Measurements from ENCODE around the gene FNDC3B.

Gene FNDC3B

GRCh38 chr3:172309741-172310427 is 270.5 kb downstream of the FNDC3B start:
- H2AFZ ChIP-seq (ENCODE audit: low read depth, low read length), result no peak overlapping the region
- H3K27me3 ChIP-seq (ENCODE audit: low read depth, low read length), result no peaks in the 10 kb centered on the region
- no peak overlapping the region for H3K9ac ChIP-seq (ENCODE audit: low read length)
- no peaks in the 10 kb centered on the region for H3K4me1 ChIP-seq (ENCODE audit: low read length)
- H3K9me3 ChIP-seq (ENCODE audit: insufficient read depth, low read length), result no peaks in the 10 kb centered on the region
- TF ChIP-seq EZH2phosphoT487 (IDR thresholded peaks at IDR 0.05; ENCODE audit: low read depth), result no peak
- TF ChIP-seq CTCF (IDR thresholded peaks at IDR 0.05; ENCODE audit: low read depth, low read length), result no peak
- H3K36me3 ChIP-seq (replicated peaks; ENCODE audit: low read depth, low read length), result no peaks in the 10 kb centered on the region
- H3K79me2 ChIP-seq (ENCODE audit: low read length), result no peaks in the 10 kb centered on the region
- H3K27ac ChIP-seq (ENCODE audit: low read length), result no peak overlapping the region
- no peaks in the 10 kb centered on the region for H4K20me1 ChIP-seq (ENCODE audit: insufficient read depth, low read length)
- no peak overlapping the region for H3K4me3 ChIP-seq (ENCODE audit: low read length)
- H3K4me2 ChIP-seq (ENCODE audit: low read length), result no peak overlapping the region

- Histone ChIP-seq H3K4me3 (ENCODE audit: low read length) (no peak overlapping the region), H4K20me1 (ENCODE audit: insufficient read depth, low read length) (no peaks in the 10 kb centered on the region), H3K4me2 (ENCODE audit: low read length) (no peak overlapping the region), H3K36me3 (replicated peaks; ENCODE audit: low read depth, low read length) (no peaks in the 10 kb centered on the region), H3K27ac (ENCODE audit: low read length) (no peak overlapping the region), H3K79me2 (ENCODE audit: low read length) (no peaks in the 10 kb centered on the region), H3K9me3 (ENCODE audit: insufficient read depth, low read length) (no peaks in the 10 kb centered on the region), H3K4me1 (ENCODE audit: low read length) (no peaks in the 10 kb centered on the region), H2AFZ (ENCODE audit: low read depth, low read length) (no peak overlapping the region), H3K27me3 (ENCODE audit: low read depth, low read length) (no peaks in the 10 kb centered on the region), H3K9ac (ENCODE audit: low read length) (no peak overlapping the region)
- TF ChIP-seq EZH2phosphoT487 (IDR thresholded peaks at IDR 0.05; ENCODE audit: low read depth) (no peak), CTCF (IDR thresholded peaks at IDR 0.05; ENCODE audit: low read depth, low read length) (no peak)
Observed at GRCh38 chr3:172310428-172310760, 271.0 kb downstream of the FNDC3B start.

DNA sequence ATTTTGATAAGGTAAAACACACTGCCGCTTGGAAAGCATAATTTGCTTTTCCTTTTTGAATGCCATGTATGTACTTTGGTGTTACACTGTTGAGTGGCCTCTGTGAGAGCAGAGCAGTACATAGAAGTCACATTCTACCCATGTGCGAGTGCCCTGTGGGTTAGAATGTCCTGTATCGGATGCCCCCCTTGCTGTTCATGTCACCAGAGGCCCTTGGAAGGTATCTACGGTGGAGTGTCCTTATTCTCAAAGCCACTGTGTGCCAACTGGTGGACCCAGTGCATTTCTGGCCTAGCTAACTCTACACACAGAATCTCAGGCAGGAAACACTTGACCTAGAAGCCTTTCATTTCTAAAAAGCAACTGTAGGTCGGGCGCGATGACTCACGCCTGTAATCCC is 271.8 kb downstream of the FNDC3B start:
- Histone ChIP-seq H3K27ac (ENCODE audit: low read length) (no peak overlapping the region), H3K4me3 (ENCODE audit: low read length) (no peak overlapping the region), H3K4me2 (ENCODE audit: low read length) (no peak overlapping the region), H3K36me3 (replicated peaks; ENCODE audit: low read depth, low read length) (no peaks in the 10 kb centered on the region), H4K20me1 (ENCODE audit: insufficient read depth, low read length) (no peaks in the 10 kb centered on the region), H3K9ac (ENCODE audit: low read length) (no peak overlapping the region), H3K4me1 (ENCODE audit: low read length) (no peaks in the 10 kb centered on the region), H3K9me3 (ENCODE audit: insufficient read depth, low read length) (no peaks in the 10 kb centered on the region), H3K27me3 (ENCODE audit: low read depth, low read length) (no peaks in the 10 kb centered on the region), H2AFZ (ENCODE audit: low read depth, low read length) (no peak overlapping the region), H3K79me2 (ENCODE audit: low read length) (no peaks in the 10 kb centered on the region)
- TF ChIP-seq EZH2phosphoT487 (IDR thresholded peaks at IDR 0.05; ENCODE audit: low read depth), result no peak
- TF ChIP-seq CTCF (IDR thresholded peaks at IDR 0.05; ENCODE audit: low read depth, low read length), result no peak

GRCh38 chr3:172312001-172312400 is 272.6 kb downstream of the FNDC3B start:
- Histone ChIP-seq H3K4me3 (ENCODE audit: low read length) (no peak overlapping the region), H4K20me1 (ENCODE audit: insufficient read depth, low read length) (no peaks in the 10 kb centered on the region), H2AFZ (ENCODE audit: low read depth, low read length) (no peak overlapping the region), H3K4me2 (ENCODE audit: low read length) (no peak overlapping the region), H3K9me3 (ENCODE audit: insufficient read depth, low read length) (no peaks in the 10 kb centered on the region), H3K4me1 (ENCODE audit: low read length) (no peaks in the 10 kb centered on the region), H3K27ac (ENCODE audit: low read length) (no peak overlapping the region), H3K79me2 (ENCODE audit: low read length) (no peaks in the 10 kb centered on the region), H3K9ac (ENCODE audit: low read length) (no peak overlapping the region), H3K36me3 (replicated peaks; ENCODE audit: low read depth, low read length) (no peaks in the 10 kb centered on the region), H3K27me3 (ENCODE audit: low read depth, low read length) (no peaks in the 10 kb centered on the region)
- TF ChIP-seq EZH2phosphoT487 (IDR thresholded peaks at IDR 0.05; ENCODE audit: low read depth) (no peak), CTCF (IDR thresholded peaks at IDR 0.05; ENCODE audit: low read depth, low read length) (no peak)

Data from OCI-LY3 (cell line).